Spleen (tissue), 7 donors: ENCODE measurements around the gene ADH5.

ENCODE experiments used
- CTCF ChIP-seq, 11 experiments: fragments of 200-600 bp in 7 of 11; fragments of 450-650 bp in 4 of 11; sonication (generic) in 4 of 11; IDR thresholded peaks in 8 of 11; conservative IDR thresholded peaks in 3 of 11; 1 replicate in 7 of 11; 2 replicates in 4 of 11; pipeline versions ENCODE4 v1.4.0 to v1.8.0; 2016 to 2021; ENCODE audit warnings: antibody characterized with exemption in 11 of 11, inconsistent platforms in 4 of 11, mild to moderate bottlenecking in 1 of 11
- POLR2A ChIP-seq, 3 donors: fragments of 450-650 bp; IDR thresholded peaks; one replicate each; pipeline ENCODE4 v1.5.1; 2017; ENCODE audit warnings: antibody characterized with exemption in 3 of 3, mild to moderate bottlenecking in 1 of 3
- donor health status: DM: no; HTN: no; CAD: no; lungs with moderate emphysema.
- donor health status: DM: no; HTN: no; CAD: no.
- donor health status: DM: no; HTN: no; CAD: no.

GRCh38 chr4:99136329-99136728 lies 47.7 kb upstream of the ADH5 start:
- TF ChIP-seq CTCF (IDR thresholded peaks at IDR 0.05 in 8 of 11, conservative IDR thresholded peaks at IDR 0.05 in 3 of 11): no peak
- TF ChIP-seq POLR2A (IDR thresholded peaks at IDR 0.05): no peak
